NB4 (cell line): ENCODE measurements around the gene KCNG4.

Experiments
- DNase-seq: peaks from one replicate; pipeline ENCODE4 v3.0.0; 2010; ENCODE audit warnings: low read depth
- H3K4me3 ChIP-seq: one replicate; pipeline ENCODE4 v1.5.1; 2011; ENCODE audit warnings: mild to moderate bottlenecking, low read depth, low read length, moderate library complexity
- MYC ChIP-seq: IDR thresholded peaks from 2 replicates; pipeline ENCODE4 v1.6.1; 2011; ENCODE audit warnings: low read depth, low read length
- POLR2A ChIP-seq: IDR thresholded peaks from 2 replicates; pipeline ENCODE4 v1.6.1; 2011; ENCODE audit warnings: mild to moderate bottlenecking; ENCODE audit not compliant: insufficient read length; ENCODE audit errors: extremely low read depth
- TF ChIP-seq, protein P1 (sequence below): IDR thresholded peaks from 2 replicates; pipeline ENCODE4 v1.6.1; 2011; ENCODE audit warnings: low read depth, low read length
- TF ChIP-seq, protein P2 (sequence below): IDR thresholded peaks from one replicate; pipeline ENCODE4 v1.5.1; 2012; ENCODE audit warnings: low read depth, low read length

Gene KCNG4

DNA sequence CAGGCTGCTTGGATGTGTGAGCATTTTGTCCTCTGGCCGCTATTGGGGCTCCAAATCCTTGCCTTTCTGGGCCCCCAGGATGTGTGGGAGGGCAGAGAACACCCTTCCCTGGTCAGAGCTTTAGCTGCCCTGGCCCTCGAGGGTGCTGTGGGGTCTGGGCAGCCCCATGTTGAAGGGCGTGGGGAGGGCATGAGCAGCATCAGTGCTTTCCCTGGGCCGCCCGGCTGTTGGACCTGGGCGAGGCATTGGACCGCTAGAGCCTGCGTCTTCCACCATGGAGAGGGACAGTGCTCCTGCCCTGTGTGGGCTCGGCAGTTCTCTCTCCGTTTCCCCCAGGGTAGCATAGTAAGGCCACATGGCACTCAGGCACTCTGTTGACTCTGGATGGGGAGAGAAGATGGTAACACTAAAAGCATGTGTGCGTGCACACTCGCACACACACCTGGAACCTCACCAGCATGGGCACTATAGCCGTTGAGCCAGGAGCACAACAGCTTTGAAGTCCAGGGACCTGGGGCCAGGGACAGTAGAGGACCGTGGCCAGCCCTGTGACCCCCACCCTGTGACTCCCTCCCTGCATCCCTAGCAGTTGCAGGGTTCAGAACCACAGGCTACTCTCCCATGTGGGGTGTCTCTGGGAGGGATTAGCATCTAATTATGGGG, 42.2 kb downstream of the KCNG4 start:
- no peak for DNase-seq
- H3K4me3 ChIP-seq: no peak overlapping the region
- TF ChIP-seq, protein P1, sequence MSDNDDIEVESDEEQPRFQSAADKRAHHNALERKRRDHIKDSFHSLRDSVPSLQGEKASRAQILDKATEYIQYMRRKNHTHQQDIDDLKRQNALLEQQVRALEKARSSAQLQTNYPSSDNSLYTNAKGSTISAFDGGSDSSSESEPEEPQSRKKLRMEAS: no peak
- TF ChIP-seq POLR2A (no peak), MYC (no peak)
- TF ChIP-seq, protein P2, sequence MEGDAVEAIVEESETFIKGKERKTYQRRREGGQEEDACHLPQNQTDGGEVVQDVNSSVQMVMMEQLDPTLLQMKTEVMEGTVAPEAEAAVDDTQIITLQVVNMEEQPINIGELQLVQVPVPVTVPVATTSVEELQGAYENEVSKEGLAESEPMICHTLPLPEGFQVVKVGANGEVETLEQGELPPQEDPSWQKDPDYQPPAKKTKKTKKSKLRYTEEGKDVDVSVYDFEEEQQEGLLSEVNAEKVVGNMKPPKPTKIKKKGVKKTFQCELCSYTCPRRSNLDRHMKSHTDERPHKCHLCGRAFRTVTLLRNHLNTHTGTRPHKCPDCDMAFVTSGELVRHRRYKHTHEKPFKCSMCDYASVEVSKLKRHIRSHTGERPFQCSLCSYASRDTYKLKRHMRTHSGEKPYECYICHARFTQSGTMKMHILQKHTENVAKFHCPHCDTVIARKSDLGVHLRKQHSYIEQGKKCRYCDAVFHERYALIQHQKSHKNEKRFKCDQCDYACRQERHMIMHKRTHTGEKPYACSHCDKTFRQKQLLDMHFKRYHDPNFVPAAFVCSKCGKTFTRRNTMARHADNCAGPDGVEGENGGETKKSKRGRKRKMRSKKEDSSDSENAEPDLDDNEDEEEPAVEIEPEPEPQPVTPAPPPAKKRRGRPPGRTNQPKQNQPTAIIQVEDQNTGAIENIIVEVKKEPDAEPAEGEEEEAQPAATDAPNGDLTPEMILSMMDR: no peak

DNA sequence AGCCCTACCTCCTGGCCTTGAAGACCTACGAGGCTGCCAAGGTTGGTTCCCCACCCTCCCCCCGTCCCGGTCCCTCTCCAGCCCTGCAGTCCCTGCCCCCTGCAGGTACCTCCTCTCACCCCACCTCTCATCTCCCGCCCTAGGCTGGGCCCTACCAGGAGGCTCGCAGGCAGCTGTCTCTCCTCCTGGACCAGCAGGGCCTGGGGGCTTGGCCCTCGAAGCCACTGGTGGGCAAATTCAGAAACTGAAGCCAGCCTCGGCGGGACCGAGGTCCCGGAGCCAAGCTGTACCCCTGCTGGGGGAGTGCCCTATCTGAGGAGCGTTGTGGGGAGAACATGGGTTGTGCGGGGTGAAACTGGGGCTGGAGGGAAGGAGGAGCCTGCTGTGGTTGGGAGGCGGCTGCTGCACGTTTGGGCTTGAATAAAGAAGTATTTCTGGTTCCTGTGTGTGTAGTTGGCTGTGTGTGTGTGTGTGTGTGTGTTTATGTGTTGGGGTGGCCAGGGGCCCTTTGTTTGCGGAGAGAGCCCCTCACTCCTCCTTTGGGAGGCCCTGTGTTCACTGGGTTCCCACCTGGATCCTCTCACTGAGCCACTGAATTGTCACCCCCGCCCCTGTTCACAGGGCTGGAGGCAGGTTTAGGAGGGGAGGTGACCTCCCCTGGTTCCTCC, 43.0 kb downstream of the KCNG4 start:
- TF ChIP-seq MYC (no peak), POLR2A (no peak)
- TF ChIP-seq, protein P1: no peak
- TF ChIP-seq, protein P2: no peak
- DNase-seq: no peak
- no peak overlapping the region for H3K4me3 ChIP-seq

DNA sequence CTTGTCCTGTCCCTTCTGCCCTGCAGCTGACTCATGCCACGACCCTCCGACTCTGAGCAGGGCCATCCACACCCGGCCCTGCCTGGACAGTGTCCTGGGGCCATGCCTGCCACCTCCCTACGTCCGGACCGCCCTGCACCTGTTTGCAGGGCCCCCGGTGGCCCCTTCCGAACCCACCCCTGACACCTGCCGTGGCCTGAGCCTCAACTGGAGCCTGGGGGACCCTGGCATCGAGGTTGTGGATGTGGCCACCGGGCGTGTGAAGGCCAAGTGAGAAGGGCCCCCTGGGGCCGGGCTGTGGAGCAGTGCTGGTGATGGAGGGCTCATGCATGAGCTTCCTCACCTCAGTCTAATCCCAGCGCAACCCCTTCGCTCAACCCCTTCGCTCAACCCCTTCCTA, 43.7 kb downstream of the KCNG4 start:
- no peak overlapping the region for H3K4me3 ChIP-seq
- no peak for DNase-seq
- TF ChIP-seq, protein P1: no peak

DNA sequence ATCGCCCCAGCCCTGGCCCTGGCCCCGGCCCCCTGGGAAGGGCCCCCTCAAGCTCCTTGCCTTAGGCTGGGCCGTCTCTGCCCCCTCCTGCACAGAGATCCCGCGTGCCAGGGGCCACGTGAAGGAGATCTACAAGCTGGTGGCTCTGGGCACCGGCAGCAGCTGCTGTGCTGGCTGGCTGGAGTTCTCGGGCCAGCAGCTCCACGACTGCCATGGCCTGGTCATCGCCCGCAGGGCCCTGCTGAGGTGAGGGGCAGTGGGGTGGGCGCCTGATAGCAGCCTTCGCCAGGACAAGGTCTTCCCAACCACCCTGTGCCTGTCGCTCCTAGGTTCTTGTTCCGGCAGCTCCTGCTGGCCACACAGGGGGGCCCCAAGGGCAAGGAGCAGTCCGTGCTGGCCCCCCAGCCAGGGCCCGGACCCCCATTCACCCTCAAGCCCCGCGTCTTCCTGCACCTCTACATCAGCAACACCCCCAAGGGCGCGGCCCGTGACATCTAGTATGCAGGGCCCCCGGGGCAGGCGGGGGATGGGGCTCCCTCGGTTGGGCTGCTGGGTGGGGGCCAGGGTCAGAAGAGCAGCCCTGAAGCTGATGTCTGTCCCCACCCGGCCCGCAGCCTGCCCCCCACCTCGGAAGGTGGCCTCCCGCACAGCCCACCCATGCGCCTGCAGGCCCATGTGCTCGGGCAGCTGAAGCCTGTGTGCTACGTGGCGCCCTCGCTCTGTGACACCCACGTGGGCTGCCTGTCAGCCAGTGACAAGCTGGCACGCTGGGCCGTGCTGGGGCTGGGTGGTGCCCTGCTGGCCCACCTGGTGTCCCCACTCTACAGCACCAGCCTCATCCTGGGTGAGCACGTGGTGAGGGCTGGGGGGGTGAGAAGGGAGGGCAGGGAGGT, 44.4 kb downstream of the KCNG4 start:
- H3K4me3 ChIP-seq: no peak overlapping the region
- DNase-seq: no peak
- TF ChIP-seq, protein P2: no peak
- no peak for TF ChIP-seq MYC
- TF ChIP-seq POLR2A: no peak
- TF ChIP-seq, protein P1: no peak

DNA sequence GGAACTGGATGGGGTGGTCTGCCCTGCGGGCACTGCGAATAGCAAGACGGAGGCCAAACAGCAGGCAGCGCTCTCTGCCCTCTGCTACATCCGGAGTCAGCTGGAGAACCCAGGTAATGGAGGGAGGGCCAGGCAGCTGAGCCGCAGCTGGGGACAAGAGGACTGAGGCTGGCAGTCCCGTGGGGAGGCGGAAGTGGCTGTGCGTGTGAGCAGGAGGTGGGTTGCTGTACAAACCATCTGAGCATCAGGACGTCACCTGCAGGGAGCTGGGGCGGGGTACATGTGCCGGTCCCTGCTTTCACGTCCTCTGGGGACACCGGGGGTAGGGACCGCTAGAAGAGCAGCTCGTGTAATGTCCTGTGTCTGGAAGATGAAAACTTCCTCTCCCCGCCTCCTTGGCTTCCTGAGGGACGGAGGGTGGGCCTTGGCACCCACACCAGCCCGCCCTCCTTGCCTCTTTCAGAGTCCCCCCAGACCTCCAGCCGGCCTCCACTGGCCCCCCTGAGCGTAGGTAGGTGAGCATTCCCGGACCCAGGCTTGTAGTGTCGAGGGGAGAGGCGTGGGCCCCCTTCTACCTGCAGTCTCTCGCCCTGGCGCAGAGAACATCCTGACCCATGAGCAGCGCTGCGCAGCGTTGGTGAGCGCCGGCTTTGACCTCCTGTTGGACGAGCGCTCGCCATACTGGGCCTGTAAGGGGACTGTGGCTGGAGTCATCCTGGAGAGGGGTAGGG, 45.2 kb downstream of the KCNG4 start:
- DNase-seq: no peak
- no peak overlapping the region for H3K4me3 ChIP-seq
- no peak for TF ChIP-seq POLR2A
- TF ChIP-seq, protein P2: no peak

DNA sequence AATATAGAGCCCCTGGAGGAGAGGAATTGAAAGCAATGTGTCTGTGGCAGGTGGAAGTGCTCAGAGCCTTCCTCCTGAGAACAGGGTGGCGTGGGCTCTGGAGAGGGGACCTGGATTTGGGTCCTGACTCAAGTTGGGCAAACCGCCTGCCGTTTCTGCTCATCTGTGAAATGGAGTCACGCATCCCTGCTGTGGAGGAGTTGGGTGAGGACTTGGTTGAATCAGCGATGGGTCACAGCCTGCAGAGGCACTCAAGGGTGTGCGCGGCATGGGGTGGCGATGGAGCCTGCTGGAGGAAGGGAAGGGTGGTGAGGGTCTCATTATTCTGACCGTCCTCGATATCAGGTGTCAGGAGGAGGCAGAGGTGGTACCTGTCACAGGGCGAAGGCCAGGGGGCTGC, 45.8 kb downstream of the KCNG4 start:
- no peak overlapping the region for H3K4me3 ChIP-seq
- DNase-seq: no peak
- no peak for TF ChIP-seq MYC
- TF ChIP-seq POLR2A: no peak
- TF ChIP-seq, protein P1: no peak
- TF ChIP-seq, protein P2: no peak
